ENCODE results near the gene TMPRSS9.
"Not testable (repeated sequence)": the region's sequence is repeated elsewhere in the genome, so short reads cannot be mapped to it uniquely, and the experiment has no call there.

TMPRSS9 gene

DNA sequence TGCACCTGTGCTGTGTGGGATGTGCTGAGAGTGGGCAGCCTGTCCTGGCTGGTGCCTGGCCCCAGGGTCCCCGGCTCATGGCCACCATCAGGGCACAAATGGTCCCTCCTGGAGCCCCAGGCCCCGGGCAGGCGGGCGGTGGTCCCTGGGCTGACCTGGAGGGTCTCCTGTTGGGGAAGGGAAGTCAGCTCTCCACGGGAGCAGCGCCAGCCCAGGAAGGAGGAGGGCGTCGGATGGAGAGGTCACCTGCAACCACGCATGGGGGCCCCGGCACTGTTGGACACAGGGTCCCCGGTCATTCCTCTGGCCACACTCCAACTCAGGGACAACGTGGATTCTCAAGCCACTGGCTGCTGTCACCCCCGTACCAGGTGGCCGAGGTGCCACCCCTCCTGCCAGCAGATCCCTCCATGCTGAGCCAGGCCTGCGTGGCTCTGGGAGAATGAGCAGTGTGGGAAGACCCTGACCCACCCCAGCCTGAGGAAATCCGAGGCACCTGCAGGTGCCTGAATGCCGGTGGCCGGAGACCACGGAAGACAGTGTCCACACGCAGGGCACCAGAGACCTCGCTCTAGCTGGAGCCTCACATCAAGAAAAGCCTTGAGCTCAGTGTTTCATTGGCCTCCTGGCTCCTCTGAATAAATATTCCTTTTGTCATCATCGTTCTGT, 83.2 kb downstream of the TMPRSS9 start:
- DNase-seq = no peak

DNA sequence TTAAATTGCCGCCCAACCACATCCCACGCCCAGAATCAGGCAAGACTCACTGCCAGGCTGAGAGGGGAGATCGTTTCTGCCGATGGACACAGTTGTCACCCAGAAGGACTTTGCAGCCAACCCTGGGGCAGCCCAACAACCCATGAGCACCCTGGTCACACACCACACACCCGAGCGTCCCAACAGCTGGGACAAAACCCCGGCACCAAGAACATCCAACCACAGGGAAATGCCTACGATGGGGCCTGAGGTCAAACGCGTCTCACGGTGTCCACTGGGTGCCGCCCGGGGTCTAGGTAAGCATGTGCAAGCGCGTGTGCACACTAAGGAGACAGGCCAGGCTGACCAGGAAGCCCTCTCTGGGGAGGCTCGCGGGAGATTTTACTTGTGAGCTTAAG, 83.7 kb downstream of the TMPRSS9 start:
- DNase-seq = no peak

DNA sequence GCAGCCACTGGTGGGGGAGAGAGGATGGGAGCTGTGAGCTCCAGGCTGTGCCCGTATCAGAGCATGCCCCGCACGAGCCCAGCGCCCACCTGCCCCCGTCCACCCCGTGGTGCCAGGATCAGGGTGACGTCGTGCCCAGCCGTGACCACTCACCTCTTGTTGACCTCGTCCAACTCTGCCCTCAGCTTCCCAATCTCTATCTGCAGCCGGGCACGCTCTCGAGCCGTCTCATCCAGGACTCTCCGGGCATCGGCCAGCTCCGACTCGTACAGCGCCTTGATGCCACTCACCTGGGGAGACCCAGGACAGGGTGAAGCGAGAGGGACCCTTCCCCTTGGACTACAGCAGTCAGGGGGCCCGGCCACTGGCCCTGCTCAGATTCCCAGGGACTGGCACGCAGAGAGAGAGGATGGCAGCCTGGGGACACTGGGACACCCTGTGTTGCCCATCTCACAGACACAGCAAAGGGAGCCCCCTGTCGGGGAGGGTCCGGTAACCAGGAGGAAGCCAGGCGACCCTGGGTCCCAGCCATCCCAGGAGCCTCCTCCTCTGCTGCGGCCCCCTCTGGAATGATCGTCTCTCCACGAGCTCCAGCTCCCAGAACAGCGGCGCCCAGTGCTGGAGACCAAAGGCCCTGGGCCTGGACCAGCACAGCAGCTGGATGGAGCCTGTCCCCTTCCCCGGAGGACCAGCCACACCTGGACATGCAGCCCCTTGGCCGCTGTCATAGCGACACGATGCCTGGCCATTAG, 84.4 kb downstream of the TMPRSS9 start:
- no peak for DNase-seq

DNA sequence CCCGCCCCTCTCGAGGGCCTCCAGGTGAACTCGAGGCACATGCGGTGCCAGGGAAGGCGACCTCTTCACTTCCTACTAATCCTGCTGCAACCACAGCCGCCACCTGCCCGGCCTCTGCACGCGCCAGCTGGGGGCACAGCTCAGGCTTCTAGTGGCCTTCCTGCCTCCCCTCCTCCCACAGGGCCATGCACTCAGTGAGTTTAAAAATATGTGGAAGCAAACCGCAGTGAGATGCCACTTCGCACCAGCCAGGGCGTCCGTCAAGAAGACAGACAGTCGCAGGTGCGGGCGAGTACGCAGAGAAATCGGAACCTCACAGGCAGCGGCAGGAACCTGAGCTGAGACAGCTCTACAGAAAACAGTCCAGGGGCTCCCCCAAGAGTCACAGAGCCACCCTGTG, 86.3 kb downstream of the TMPRSS9 start:
- DNase-seq = peak; percentile 25 to 50

DNA sequence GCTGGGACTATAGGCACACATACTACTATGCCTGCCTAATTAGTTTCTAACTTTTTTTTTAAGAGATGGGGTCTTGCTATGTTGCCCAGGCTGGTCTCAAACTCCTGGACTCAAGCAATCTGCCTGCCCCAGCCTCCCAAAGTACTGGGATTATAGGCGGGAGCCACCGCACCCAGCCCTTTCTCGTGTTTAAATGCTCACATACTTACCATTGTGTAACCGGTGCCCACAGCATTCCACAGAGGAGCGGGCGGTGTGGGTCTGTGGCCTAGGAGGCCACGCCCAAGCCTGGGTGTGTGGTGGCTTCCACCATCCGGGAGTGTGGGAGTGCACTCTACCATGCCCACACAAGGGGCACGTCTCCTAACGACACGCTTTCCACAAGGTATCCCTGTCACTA, 89.0 kb downstream of the TMPRSS9 start:
- DNase-seq = no peak

DNA sequence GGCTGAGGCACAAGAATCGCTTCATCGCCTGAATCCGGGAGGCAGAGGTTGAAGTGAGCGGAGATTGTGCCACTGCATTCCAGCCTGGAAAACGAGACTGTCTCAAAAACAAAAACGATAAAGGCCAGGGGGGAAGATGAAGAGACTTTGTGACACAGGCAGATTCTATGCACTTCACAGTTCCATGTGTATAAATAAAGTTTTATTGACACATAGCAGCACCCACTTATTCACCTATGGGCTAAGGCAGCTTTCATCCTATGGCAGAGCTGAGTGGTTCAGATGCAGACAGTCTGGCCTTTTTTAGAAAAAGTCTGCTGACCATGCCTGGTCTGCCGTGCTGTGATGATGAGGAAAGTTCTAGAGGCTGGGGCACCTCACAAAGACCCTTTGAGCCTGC, 91.1 kb downstream of the TMPRSS9 start:
- DNase-seq = no peak

DNA sequence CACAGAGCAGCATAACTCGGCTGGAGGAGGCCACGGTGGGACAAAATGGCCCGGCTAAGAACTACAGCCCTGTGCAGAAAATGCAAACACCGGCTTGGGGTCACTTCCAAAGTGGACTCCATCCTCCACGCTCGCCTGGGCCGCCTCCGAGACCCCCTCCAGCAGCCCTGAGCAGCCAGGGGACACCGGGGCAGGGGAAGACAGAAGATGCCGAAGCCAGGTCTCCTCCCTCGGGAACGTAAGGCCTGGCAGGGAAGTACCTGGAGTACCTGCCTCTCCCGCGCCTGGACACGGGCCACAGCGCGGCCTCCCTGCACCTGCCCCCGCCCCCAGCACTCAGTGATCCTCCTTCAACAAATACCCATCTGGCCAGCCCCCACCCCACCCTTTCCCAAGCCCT, 91.7 kb downstream of the TMPRSS9 start:
- no peak for DNase-seq

DNA sequence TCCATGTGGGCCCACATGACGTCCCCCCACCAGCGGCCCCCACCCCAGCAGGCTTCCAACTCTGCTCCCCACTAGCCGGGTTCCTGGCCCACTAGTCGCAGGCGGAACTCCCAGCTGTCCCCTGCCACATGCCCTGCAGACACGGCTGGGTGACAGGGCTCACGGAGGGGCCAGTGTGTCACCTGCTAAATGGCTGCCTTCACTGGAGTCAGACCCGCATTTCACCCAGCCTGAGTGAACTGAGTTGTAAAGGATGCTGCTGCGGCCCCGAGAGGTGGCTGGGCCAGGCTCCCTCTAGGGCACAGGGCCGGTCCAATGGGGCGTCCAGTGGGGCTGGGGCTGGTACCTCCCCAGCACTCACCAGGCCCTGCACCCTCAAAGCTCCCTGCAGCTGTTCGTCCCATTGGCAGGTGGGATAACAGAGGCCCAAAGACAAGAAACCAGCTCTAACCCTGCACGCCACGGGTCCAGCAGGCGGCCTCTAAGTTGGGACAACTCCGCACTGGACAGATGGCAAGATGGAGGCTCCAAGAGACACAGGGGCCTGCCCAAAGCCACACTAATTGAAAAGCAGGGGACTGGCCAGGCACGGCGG, 93.5 kb downstream of the TMPRSS9 start:
- no peak for DNase-seq

DNA sequence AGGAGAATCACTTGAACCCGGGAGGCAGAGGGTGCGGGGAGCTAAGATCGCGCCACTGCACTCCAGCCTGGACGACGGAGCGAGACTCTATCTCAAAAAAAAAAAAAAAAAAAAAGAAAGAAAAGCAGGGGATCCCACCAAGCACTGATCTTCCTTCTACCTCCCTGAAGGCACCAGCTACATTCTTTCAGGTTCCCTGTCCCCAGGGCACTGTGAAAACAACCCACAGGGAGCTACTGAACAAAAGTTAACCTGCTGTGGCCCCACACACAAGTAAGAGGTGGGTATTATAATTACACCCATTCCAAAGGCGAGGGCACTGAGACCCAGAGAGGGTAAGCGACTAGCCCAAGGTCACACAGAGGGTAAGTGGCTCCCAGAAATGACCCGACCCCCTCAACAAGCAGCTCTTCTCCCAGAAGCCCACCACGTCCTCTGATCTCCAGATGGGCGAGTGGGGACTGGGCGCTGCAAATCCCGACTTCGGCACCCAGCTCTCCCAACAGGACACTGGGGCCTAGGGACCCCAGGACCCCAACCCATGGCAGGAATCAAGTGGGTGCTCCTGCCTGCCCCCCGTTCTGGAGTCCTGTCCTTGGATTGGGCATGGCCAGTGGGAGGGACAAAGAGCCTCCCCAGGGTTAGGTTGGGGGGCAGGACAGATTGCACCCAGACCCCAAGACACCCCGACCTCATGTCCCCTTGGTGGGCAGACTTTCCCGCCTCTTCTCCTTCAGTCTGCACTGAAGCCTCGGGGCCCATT, 94.3 kb downstream of the TMPRSS9 start:
- DNase-seq = no peak

DNA sequence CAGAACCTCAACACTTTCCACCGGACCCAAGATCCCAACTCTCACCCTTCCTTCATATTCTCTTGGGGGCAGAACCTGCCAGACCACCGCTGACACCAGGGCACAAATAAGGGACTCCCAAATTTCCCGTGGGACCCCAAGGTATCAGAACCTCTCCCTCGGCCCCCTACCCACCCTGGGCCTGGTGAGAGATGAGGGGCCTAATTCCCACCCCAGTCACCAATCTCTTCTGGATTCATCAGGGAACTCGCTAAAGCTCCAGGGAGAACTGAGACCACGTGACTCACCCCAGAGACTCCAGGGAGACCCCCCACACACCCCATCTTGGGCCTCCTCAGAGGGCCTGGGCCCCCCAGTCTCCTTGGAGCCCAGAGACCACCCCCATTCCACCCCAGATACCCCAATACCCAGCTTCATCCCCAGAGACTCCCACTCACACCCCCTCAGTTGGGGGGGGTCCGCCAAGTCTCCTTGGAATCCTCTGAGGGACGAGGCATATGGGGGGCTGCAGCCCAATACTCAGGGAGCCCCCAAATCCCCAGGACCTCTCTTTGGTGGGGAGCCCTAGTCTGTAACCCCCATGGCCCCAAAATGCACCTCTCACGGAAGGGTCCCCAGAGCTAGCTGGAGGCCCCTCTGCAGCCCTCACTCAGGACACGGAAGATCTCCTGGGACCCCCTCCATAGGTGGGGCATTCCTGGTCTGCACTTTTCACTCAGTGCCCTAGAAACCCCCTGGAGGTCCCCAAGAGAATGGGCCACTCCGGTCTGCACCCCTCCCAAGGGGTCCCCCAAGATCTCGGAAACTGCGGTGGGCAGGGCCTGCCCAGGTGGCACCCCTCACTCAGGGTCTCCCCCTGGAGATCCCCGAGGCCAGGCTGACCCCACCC, 95.1 kb downstream of the TMPRSS9 start:
- no peak for DNase-seq

DNA sequence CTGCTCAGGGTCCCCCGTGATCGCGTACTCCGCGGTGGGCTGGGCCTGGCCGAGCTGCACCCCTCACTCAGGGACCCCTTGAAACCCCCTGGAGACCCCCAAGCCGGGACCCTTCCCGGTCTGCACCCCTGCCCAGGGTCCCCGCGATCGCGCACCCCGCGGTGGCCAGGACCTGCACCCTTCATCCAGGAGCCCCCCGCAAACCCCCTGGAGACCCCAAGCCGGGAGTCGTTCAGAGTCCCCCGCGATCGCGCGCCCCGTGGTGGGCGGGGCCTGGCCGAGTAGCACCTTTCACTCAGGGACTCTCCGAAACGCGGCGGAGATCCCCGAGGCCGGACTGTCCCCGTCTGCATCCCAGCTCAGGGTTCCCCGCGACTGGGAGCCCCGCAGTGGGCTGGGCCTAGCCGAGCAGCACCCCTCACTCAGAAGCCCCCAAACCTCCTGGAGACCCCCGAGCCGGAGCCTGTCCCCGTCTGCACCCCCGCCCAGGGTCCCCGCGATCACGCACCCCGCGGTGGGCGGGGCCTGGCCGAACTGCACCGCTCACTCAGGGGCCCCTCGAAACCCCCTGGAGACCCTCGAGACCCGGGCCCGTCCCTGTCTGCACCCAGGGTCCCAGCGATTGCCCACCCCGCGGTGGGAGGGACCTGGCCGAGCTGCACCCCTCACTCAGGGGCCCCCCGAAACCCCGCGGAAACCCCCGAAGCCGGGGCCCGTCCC, 95.9 kb downstream of the TMPRSS9 start:
- peak; percentile 47 to 56 for DNase-seq

DNA sequence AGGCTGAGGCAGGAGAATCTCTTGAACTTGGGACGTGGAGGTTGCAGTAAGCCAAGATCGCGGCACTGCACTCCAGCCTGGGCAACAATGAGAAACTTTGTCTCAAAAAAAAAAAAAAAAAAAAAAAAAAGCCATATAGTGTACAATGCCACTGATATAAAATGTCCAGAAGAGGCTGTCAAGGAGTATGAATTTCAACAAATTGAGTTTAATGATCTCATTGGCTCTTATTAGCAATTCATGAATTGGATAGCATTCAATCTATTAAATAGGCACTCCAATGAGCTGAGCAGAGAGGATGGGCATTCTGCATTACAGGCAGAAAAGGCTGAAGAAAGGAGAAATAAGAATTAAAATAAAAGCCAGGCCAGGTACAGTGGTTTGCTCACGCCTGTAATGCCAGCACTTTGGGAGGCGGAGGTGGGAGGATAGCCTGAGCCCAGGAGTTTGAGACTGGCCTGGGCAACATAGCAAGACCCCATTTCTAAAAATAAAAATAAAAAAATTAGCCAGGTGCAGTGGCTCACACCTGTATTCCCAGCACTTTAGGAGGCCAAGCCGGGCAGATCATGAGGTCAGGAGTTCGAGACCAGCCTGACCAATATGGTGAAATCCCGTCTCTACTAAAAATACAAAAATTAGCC, 97.5 kb downstream of the TMPRSS9 start:
- no peak for DNase-seq

DNA sequence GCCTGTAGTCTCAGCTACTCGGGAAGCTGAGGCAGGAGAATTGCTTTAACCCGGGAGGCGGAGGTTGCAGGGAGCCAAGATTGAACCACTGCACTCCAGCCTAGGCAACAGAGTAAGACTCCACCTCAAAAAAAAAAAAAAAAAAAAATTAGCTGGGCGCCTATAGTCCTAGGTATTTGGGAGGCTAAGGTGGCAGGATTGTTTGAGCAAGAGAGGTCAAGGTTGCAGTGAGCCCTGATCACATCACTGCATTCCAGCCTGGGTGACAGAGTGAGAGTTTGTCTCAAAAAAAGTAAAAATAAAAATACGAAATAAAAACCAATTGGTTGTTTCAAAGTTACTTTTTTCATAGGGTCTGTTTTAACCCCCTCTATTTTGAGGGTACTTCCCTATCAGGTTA, 98.0 kb downstream of the TMPRSS9 start:
- DNase-seq = no peak

DNA sequence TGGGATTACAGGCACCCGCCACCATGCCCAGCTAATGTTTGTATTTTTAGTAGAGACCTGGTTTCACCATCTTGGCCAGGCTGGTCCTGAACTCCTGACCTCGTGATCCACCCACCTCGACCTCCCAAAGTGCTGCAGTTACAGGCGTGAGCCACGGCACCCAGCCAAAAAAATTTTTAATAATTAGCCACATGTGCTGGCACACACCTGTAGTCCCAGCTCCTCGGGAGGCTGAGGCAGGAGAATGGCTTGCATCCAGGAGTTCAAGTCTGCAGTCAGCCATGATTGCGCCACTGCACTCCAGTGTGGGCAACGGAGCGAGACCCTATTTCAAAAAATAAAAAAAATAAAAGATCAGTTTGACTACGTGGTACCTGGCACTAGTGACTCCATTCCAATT, 98.7 kb downstream of the TMPRSS9 start:
- DNase-seq = not testable (repeated sequence)

DNA sequence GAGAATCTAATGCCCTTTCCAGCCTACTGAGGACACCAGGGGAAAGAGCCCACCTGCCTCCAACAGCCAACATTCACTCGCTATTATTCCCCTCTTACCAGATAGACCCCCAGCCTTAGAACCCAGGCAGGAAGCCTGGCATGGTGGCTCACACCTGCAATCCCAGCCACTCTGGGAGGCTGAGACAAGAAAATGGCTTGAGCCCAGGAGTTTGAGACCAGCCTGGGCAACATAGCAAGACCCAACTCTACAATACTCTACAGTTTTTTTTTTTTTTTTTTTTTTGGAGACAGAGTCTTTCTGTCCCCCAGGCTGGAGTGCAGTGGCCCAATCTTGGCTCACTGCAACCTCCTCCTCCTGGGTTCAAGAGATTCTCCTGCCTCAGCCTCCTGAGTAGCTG, 100.2 kb downstream of the TMPRSS9 start:
- DNase-seq = no peak

DNA sequence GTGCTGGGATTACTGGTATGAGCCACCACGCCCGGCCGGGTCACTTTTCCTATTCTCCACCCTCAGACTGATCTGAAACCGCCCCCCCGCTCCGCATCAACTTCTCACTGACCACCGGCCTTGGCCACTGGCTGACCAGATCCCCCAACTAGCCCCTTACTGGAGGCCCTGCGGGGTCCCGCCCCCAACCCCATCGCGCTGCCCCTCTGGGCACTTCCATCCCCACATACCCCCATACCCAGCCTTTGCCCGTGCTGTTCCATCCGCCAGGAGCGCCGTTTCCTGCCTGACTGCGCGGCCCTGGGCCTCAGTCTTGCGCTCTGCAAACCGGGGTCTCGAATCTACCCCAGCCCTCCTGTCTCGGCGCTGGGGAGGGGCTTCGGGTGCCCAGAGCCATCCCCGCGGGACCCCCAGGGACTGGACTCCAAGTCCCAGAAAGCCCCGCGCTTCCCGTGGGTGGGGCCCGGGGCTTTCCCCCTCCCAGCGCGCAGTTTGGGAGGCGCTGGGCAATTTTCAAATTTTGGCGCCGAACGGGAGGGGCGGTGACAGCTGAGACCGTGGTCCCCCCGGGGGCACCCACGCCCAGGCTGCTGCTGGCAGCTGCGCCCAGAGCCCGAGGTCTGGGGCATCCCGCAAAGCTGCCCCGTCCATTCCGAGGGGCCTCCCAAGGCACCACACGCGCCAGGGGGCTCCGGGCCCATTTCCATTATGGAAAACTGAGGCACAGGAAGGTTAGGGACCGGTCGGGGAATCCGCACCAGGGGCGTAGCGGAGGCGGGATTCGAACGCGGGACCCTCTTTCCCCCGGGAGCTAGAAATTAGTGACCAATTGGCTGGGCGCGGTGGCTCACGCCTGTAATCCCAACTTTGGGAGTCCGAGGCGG, 101.9 kb downstream of the TMPRSS9 start:
- DNase-seq = peak; percentile 51 to 61

DNA sequence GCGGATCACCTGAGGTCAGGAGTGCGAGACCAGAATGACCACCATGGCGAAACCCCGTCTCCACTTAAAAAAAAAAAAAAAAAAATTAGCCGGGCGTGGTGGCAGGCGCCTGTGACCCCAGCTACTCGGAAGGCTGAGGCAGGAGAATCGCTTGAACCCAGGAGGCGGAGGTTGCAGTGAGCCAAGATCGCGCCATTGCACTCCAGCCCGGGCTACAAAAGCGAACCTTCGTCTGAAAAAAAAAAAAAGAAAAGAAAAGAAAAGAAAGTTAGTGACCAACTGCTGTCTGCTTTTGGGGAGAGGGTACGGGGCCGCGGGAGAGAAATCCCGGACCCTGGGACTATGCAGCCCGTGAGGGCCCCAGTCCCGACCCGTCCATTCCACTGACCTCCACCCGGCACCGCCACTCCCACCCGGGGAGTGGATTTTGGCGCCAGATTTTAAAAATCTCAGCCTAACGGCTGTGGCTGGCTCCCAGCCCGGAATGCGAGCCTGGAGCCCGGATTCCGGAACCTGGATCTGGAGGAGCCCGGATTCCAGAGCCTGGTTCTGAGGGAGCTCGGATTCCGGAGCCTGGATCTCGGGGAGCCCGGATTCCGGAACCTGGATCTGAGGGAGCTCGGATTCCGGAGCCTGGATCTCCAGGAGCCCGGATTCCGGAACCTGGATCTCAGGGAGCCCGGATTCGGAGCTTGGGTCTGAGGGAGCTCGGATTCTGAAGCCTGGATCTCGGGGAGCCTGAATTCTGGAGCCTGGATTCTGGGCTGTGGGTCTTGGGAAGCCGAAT, 102.8 kb downstream of the TMPRSS9 start:
- no peak for DNase-seq

DNA sequence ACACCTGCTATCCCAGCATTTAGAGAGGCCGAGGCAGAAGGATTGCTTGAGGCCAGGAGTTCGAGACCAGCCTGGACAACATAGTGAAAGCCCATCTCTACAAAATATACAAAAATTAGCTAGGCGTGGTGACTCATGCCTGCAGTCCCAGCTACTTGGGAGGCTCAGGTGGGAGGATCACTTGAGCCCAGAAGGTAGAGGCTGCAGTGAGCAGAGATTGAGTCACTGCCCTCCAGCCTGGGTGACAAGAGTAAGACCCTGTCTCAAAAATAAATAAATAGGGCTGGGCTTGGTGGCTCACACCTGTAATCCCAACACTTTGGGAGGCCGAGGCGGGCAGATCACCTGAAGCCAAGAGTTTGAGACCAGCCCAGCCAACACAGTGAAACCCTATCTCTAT, 103.6 kb downstream of the TMPRSS9 start:
- DNase-seq = not testable (repeated sequence)

DNA sequence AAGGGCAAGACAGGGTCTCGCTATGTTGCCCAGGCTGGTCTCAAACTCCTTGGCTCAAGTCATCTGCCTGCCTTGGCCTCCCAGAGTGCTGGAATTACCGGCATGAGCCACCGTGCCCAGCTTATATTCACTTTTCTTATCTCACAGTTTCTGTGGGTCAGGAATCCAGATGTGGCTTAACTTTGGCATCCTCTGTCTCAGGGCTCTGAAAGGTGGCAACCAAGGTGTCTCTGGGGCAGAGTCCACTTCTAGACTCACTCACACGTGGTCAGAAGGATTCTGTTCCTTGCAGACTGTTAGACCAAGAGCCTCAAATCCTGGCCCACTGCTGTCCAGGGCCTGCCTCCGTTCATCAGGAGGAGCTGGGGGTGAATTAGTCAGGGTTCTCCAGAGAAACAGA, 104.3 kb downstream of the TMPRSS9 start:
- DNase-seq = no peak

All from CD4-positive, alpha-beta T cell treated with Interleukin-4 for 1 hour (primary cell).